Stimulated activated CD4-positive, alpha-beta T cell treated with anti-CD3 and anti-CD28 coated beads, Interleukin-15, amount 100 ng/mL, for 48 hours (primary cell): ENCODE measurements around the gene ZIC2.
"Not testable (repeated sequence)": the region's sequence is repeated elsewhere in the genome, so short reads cannot be mapped to it uniquely, and the experiment has no call there.

Experiments
- DNase-seq, 2 donors: peaks; one replicate each; pipeline ENCODE4 v3.0.0-alpha.2; 2020; ENCODE audit warnings: low read depth in 2 of 2

ZIC2 gene

GRCh38 chr13:100014621-100015020, 33.0 kb downstream of the ZIC2 start:
- DNase-seq: no peak

- DNase-seq: no peak
Observed at GRCh38 chr13:100019780-100020356, 38.3 kb downstream of the ZIC2 start.

GRCh38 chr13:100022798-100023197, 41.2 kb downstream of the ZIC2 start:
- DNase-seq: no peak

GRCh38 chr13:100024023-100024422, 42.4 kb downstream of the ZIC2 start:
- no peak for DNase-seq

- DNase-seq: no peak
Observed at GRCh38 chr13:100029933-100030332, 48.3 kb downstream of the ZIC2 start.

- not testable (repeated sequence) for DNase-seq
Observed at GRCh38 chr13:100032642-100033041, 51.1 kb downstream of the ZIC2 start.

- no peak for DNase-seq
Observed at GRCh38 chr13:100035936-100036335, 54.4 kb downstream of the ZIC2 start.
